Epithelial cell of proximal tubule (primary cell): ENCODE measurements around the gene TSPAN3. TPM values are rescaled to one million over a fixed set of nuclear protein-coding genes. Genes with fewer than 3 reads are reported as not detected.

ENCODE experiments used
- DNase-seq: peaks from one replicate; pipeline ENCODE4 v3.0.0-alpha.2; 2011; ENCODE audit warnings: low read depth
- H3K4me3 ChIP-seq: 2 replicates; pipeline ENCODE4 v1.5.1; 2011; ENCODE audit warnings: low read depth, mild to moderate bottlenecking, low read length
- CTCF ChIP-seq: conservative IDR thresholded peaks from 2 replicates; pipeline ENCODE4 v1.5.1; 2012; ENCODE audit warnings: low read depth, mild to moderate bottlenecking, low read length
- total RNA-seq: library from RNA; depleted of rRNA; stranded (reverse); fragments of >200 nt; gene quantifications from 2 replicates; pipeline ENCODE4 v1.2.3, GENCODE V29; 2015

Gene TSPAN3
- total RNA-seq, 1 donor from 2014 or later, result 252 TPM

GRCh38 chr15:77018796-77019505 lies 52.0 kb downstream of the TSPAN3 start:
- DNase-seq, result no peak
- H3K4me3 ChIP-seq, result no peak overlapping the region
- TF ChIP-seq CTCF, result no peak

- no peak for TF ChIP-seq CTCF
- no peak overlapping the region for H3K4me3 ChIP-seq
- DNase-seq, result no peak
Observed at GRCh38 chr15:77017761-77018720, 52.9 kb downstream of the TSPAN3 start.

GRCh38 chr15:77017091-77017660 lies 53.7 kb downstream of the TSPAN3 start:
- no peak overlapping the region for H3K4me3 ChIP-seq
- TF ChIP-seq CTCF, result no peak
- DNase-seq, result no peak

- H3K4me3 ChIP-seq, result no peak overlapping the region
- TF ChIP-seq CTCF, result no peak
- DNase-seq, result no peak
Observed at GRCh38 chr15:77016321-77016695, 54.6 kb downstream of the TSPAN3 start.

GRCh38 chr15:77015646-77016320 lies 55.1 kb downstream of the TSPAN3 start:
- H3K4me3 ChIP-seq, result no peak overlapping the region
- DNase-seq, result no peak
- TF ChIP-seq CTCF, result no peak

GRCh38 chr15:77014132-77015081 lies 56.5 kb downstream of the TSPAN3 start:
- no peak for TF ChIP-seq CTCF
- DNase-seq, result no peak
- no peak overlapping the region for H3K4me3 ChIP-seq
